ENCODE measurements around the gene MAGEA6.
"Not testable (repeated sequence)": the region's sequence is repeated elsewhere in the genome, so short reads cannot be mapped to it uniquely, and the experiment has no call there.

DNA sequence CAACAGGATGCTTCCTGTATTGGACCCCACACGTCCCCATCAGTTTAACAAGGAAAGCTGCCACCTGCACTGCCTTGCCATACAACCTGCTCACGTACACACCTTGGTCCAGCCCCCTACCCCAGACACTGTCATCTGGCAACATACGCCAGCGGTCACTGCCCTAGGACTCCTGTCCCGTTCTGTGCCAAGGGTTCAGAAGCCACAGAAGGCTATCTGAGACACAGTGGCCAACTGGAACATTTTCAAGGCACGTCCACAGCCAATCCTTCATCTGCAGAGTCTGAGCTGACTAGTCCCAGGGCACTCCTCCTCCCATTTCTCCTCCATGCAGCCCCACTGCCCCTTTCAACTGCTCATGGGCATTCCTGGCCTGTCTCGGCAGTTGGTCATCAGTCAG, 7.9 kb downstream of the MAGEA6 start:
- TF ChIP-seq, protein P1, sequence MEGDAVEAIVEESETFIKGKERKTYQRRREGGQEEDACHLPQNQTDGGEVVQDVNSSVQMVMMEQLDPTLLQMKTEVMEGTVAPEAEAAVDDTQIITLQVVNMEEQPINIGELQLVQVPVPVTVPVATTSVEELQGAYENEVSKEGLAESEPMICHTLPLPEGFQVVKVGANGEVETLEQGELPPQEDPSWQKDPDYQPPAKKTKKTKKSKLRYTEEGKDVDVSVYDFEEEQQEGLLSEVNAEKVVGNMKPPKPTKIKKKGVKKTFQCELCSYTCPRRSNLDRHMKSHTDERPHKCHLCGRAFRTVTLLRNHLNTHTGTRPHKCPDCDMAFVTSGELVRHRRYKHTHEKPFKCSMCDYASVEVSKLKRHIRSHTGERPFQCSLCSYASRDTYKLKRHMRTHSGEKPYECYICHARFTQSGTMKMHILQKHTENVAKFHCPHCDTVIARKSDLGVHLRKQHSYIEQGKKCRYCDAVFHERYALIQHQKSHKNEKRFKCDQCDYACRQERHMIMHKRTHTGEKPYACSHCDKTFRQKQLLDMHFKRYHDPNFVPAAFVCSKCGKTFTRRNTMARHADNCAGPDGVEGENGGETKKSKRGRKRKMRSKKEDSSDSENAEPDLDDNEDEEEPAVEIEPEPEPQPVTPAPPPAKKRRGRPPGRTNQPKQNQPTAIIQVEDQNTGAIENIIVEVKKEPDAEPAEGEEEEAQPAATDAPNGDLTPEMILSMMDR (conservative IDR thresholded peaks at IDR 0.05; ENCODE audit: low read depth in 2 of 2) = not testable (repeated sequence)
- TF ChIP-seq EZH2 (IDR thresholded peaks at IDR 0.05; ENCODE audit: low read depth, unreplicated experiment); EZH2phosphoT487 (IDR thresholded peaks at IDR 0.05; ENCODE audit: unreplicated experiment); POLR2AphosphoS5 (IDR thresholded peaks at IDR 0.05; ENCODE audit: low read depth); STAT1 (IDR thresholded peaks at IDR 0.05; ENCODE audit: unreplicated experiment); CREB1 (CRISPR knock-in tag; IDR thresholded peaks at IDR 0.05; ENCODE audit: low read depth); ZNF331 (CRISPR knock-in tag; IDR thresholded peaks at IDR 0.05; ENCODE audit: low read depth); JUNB (IDR thresholded peaks at IDR 0.05; ENCODE audit: unreplicated experiment); NANOG (IDR thresholded peaks at IDR 0.05; ENCODE audit: borderline replicate concordance); ZNF114 (CRISPR knock-in tag; IDR thresholded peaks at IDR 0.05): not testable (repeated sequence)
- TF ChIP-seq, protein P2, sequence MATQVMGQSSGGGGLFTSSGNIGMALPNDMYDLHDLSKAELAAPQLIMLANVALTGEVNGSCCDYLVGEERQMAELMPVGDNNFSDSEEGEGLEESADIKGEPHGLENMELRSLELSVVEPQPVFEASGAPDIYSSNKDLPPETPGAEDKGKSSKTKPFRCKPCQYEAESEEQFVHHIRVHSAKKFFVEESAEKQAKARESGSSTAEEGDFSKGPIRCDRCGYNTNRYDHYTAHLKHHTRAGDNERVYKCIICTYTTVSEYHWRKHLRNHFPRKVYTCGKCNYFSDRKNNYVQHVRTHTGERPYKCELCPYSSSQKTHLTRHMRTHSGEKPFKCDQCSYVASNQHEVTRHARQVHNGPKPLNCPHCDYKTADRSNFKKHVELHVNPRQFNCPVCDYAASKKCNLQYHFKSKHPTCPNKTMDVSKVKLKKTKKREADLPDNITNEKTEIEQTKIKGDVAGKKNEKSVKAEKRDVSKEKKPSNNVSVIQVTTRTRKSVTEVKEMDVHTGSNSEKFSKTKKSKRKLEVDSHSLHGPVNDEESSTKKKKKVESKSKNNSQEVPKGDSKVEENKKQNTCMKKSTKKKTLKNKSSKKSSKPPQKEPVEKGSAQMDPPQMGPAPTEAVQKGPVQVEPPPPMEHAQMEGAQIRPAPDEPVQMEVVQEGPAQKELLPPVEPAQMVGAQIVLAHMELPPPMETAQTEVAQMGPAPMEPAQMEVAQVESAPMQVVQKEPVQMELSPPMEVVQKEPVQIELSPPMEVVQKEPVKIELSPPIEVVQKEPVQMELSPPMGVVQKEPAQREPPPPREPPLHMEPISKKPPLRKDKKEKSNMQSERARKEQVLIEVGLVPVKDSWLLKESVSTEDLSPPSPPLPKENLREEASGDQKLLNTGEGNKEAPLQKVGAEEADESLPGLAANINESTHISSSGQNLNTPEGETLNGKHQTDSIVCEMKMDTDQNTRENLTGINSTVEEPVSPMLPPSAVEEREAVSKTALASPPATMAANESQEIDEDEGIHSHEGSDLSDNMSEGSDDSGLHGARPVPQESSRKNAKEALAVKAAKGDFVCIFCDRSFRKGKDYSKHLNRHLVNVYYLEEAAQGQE (IDR thresholded peaks at IDR 0.05; ENCODE audit: unreplicated experiment) = not testable (repeated sequence)
- TF ChIP-seq, protein P3, sequence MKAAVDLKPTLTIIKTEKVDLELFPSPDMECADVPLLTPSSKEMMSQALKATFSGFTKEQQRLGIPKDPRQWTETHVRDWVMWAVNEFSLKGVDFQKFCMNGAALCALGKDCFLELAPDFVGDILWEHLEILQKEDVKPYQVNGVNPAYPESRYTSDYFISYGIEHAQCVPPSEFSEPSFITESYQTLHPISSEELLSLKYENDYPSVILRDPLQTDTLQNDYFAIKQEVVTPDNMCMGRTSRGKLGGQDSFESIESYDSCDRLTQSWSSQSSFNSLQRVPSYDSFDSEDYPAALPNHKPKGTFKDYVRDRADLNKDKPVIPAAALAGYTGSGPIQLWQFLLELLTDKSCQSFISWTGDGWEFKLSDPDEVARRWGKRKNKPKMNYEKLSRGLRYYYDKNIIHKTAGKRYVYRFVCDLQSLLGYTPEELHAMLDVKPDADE (IDR thresholded peaks at IDR 0.05) = not testable (repeated sequence)
- TF ChIP-seq, protein P4, sequence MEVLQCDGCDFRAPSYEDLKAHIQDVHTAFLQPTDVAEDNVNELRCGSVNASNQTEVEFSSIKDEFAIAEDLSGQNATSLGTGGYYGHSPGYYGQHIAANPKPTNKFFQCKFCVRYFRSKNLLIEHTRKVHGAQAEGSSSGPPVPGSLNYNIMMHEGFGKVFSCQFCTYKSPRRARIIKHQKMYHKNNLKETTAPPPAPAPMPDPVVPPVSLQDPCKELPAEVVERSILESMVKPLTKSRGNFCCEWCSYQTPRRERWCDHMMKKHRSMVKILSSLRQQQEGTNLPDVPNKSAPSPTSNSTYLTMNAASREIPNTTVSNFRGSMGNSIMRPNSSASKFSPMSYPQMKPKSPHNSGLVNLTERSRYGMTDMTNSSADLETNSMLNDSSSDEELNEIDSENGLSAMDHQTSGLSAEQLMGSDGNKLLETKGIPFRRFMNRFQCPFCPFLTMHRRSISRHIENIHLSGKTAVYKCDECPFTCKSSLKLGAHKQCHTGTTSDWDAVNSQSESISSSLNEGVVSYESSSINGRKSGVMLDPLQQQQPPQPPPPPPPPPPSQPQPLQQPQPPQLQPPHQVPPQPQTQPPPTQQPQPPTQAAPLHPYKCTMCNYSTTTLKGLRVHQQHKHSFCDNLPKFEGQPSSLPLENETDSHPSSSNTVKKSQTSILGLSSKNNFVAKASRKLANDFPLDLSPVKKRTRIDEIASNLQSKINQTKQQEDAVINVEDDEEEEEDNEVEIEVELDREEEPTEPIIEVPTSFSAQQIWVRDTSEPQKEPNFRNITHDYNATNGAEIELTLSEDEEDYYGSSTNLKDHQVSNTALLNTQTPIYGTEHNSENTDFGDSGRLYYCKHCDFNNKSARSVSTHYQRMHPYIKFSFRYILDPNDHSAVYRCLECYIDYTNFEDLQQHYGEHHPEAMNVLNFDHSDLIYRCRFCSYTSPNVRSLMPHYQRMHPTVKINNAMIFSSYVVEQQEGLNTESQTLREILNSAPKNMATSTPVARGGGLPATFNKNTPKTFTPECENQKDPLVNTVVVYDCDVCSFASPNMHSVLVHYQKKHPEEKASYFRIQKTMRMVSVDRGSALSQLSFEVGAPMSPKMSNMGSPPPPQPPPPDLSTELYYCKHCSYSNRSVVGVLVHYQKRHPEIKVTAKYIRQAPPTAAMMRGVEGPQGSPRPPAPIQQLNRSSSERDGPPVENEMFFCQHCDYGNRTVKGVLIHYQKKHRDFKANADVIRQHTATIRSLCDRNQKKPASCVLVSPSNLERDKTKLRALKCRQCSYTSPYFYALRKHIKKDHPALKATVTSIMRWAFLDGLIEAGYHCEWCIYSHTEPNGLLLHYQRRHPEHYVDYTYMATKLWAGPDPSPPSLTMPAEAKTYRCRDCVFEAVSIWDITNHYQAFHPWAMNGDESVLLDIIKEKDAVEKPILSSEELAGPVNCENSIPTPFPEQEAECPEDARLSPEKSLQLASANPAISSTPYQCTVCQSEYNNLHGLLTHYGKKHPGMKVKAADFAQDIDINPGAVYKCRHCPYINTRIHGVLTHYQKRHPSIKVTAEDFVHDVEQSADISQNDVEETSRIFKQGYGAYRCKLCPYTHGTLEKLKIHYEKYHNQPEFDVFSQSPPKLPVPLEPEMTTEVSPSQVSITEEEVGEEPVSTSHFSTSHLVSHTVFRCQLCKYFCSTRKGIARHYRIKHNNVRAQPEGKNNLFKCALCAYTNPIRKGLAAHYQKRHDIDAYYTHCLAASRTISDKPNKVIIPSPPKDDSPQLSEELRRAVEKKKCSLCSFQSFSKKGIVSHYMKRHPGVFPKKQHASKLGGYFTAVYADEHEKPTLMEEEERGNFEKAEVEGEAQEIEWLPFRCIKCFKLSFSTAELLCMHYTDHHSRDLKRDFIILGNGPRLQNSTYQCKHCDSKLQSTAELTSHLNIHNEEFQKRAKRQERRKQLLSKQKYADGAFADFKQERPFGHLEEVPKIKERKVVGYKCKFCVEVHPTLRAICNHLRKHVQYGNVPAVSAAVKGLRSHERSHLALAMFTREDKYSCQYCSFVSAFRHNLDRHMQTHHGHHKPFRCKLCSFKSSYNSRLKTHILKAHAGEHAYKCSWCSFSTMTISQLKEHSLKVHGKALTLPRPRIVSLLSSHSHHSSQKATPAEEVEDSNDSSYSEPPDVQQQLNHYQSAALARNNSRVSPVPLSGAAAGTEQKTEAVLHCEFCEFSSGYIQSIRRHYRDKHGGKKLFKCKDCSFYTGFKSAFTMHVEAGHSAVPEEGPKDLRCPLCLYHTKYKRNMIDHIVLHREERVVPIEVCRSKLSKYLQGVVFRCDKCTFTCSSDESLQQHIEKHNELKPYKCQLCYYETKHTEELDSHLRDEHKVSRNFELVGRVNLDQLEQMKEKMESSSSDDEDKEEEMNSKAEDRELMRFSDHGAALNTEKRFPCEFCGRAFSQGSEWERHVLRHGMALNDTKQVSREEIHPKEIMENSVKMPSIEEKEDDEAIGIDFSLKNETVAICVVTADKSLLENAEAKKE (CRISPR knock-in tag; IDR thresholded peaks at IDR 0.05) = not testable (repeated sequence)

Measured in GM23338 (cell line).